ENCODE results near the gene GTF2IRD1. TPM values are rescaled to one million over a fixed set of nuclear protein-coding genes. Genes with fewer than 3 reads are reported as not detected.
"Not testable (repeated sequence)": the region's sequence is repeated elsewhere in the genome, so short reads cannot be mapped to it uniquely, and the experiment has no call there.

GTF2IRD1 gene
- total RNA-seq (2014; rRNA removed; shearing (Covaris generic)), result 10.5 and 14.0 TPM in 2 replicates
- 18.5 and 20.8 TPM in 2 replicates for polyA plus RNA-seq (2015; cell fraction: cytosol; rRNA removed)
- 24.7 and 28.4 TPM in 2 replicates for polyA plus RNA-seq (2015; cell fraction: nucleus; rRNA removed)

GRCh38 chr7:74453322-74454011 is at the start of gene GTF2IRD1:
TSS of gene GTF2IRD1 (plus strand) at chr7:74453906. CDS start at chr7:74508081, 54,175 bp downstream.
- DNase-seq (ENCODE audit: low read depth), result peak; percentile 81

- no peak for DNase-seq (ENCODE audit: low read depth)
Observed at GRCh38 chr7:74404388-74404700, 49.4 kb upstream of the GTF2IRD1 start.

GRCh38 chr7:74404741-74405140 is 49.0 kb upstream of the GTF2IRD1 start:
- DNase-seq (ENCODE audit: low read depth), result no peak

GRCh38 chr7:74405191-74405898 is 48.4 kb upstream of the GTF2IRD1 start:
- no peak for DNase-seq (ENCODE audit: low read depth)

GRCh38 chr7:74405899-74406512 is 47.7 kb upstream of the GTF2IRD1 start:
- no peak for DNase-seq (ENCODE audit: low read depth)

GRCh38 chr7:74407958-74408357 is 45.7 kb upstream of the GTF2IRD1 start:
- DNase-seq (ENCODE audit: low read depth), result no peak

GRCh38 chr7:74409571-74409970 is 44.1 kb upstream of the GTF2IRD1 start:
- DNase-seq (ENCODE audit: low read depth), result no peak

- DNase-seq (ENCODE audit: low read depth), result no peak
Observed at GRCh38 chr7:74410772-74411171, 42.9 kb upstream of the GTF2IRD1 start.

- DNase-seq (ENCODE audit: low read depth), result not testable (repeated sequence)
Observed at GRCh38 chr7:74411571-74411970, 42.1 kb upstream of the GTF2IRD1 start.

- DNase-seq (ENCODE audit: low read depth), result no peak
Observed at GRCh38 chr7:74412056-74412455, 41.6 kb upstream of the GTF2IRD1 start.

GRCh38 chr7:74412603-74413002 is 41.1 kb upstream of the GTF2IRD1 start:
- DNase-seq (ENCODE audit: low read depth), result no peak

GRCh38 chr7:74414595-74415333 is 38.9 kb upstream of the GTF2IRD1 start:
- DNase-seq (ENCODE audit: low read depth), result not testable (repeated sequence)

GRCh38 chr7:74417419-74417971 is 36.2 kb upstream of the GTF2IRD1 start:
- peak; percentile 51 for DNase-seq (ENCODE audit: low read depth)

- DNase-seq (ENCODE audit: low read depth), result no peak
Observed at GRCh38 chr7:74418076-74418475, 35.6 kb upstream of the GTF2IRD1 start.

GRCh38 chr7:74418538-74418937 is 35.2 kb upstream of the GTF2IRD1 start:
- DNase-seq (ENCODE audit: low read depth), result no peak

- DNase-seq (ENCODE audit: low read depth), result not testable (repeated sequence)
Observed at GRCh38 chr7:74419232-74419631, 34.5 kb upstream of the GTF2IRD1 start.

GRCh38 chr7:74420006-74420405 is 33.7 kb upstream of the GTF2IRD1 start:
- no peak for DNase-seq (ENCODE audit: low read depth)

GRCh38 chr7:74424291-74424880 is 29.3 kb upstream of the GTF2IRD1 start:
- DNase-seq (ENCODE audit: low read depth), result no peak

- no peak for DNase-seq (ENCODE audit: low read depth)
Observed at GRCh38 chr7:74428023-74428422, 25.7 kb upstream of the GTF2IRD1 start.

GRCh38 chr7:74429153-74429747 is 24.5 kb upstream of the GTF2IRD1 start:
- no peak for DNase-seq (ENCODE audit: low read depth)

Measured in HT1080 (cell line).